ENCODE results near the gene FCRLB. TPM values are rescaled to one million over a fixed set of nuclear protein-coding genes. Genes with fewer than 3 reads are reported as not detected.
"Not testable (repeated sequence)": the region's sequence is repeated elsewhere in the genome, so short reads cannot be mapped to it uniquely, and the experiment has no call there.

FCRLB gene
- polyA plus RNA-seq, 3 donors: 0.36 to 0.44 (median 0.39) TPM

GRCh38 chr1:161688946-161689345, 32.4 kb upstream of the FCRLB start:
- Histone ChIP-seq H3K4me2 (replicated peaks; ENCODE audit: extremely low read depth, low read length, poor library complexity, severe bottlenecking) (no peak overlapping the region), H3K27ac (ENCODE audit: low read depth in 1 of 2, low read length in 2 of 2) (no peak overlapping the region), H3K9me3 (replicated peaks in 1 of 2; ENCODE audit: control insufficient read depth in 1 of 2, insufficient read depth in 1 of 2, low read length in 2 of 2) (no peaks in the 10 kb centered on the region), H4K20me1 (ENCODE audit: insufficient read depth, low read length) (no peaks in the 10 kb centered on the region), H3K4me3 (replicated peaks in 1 of 3; ENCODE audit: low read depth in 2 of 3, low read length in 3 of 3) (no peak overlapping the region), H3K27me3 (ENCODE audit: control insufficient read depth in 2 of 2, insufficient read depth in 2 of 2, low read length in 2 of 2) (peaks cover 25 to 75% of the 10 kb centered on the region in 2 donors), H3K9ac (ENCODE audit: insufficient read depth, low read length, poor library complexity, severe bottlenecking) (no peak overlapping the region), H3K4me1 (ENCODE audit: control insufficient read depth in 1 of 2, insufficient read depth in 2 of 2, low read length in 2 of 2) (no peaks in the 10 kb centered on the region), H3K79me2 (ENCODE audit: insufficient read depth, low read length) (no peaks in the 10 kb centered on the region), H2AFZ (ENCODE audit: insufficient read depth, low read depth, low read length, poor library complexity, severe bottlenecking) (no peak overlapping the region), H3K36me3 (replicated peaks in 1 of 2; ENCODE audit: control insufficient read depth in 1 of 2, insufficient read depth in 2 of 2, low read length in 2 of 2) (no peaks in the 10 kb centered on the region)
- DNase-seq: no peak
- no peaks in the 10 kb centered on the region for H3K4me1 Mint-ChIP-seq
- intact Hi-C loops (cut with micrococcal nuclease): no loop called here
- no peak overlapping the region for H3K27ac Mint-ChIP-seq
- H3K9me3 Mint-ChIP-seq: peaks cover 0 to 4% (median 2%) of the 10 kb centered on the region in 7 donors
- H3K4me3 Mint-ChIP-seq: peak overlapping the region in 1 of 2 donors; percentile 65
- no peaks in the 10 kb centered on the region for H3K36me3 Mint-ChIP-seq
- TF ChIP-seq, protein P1, sequence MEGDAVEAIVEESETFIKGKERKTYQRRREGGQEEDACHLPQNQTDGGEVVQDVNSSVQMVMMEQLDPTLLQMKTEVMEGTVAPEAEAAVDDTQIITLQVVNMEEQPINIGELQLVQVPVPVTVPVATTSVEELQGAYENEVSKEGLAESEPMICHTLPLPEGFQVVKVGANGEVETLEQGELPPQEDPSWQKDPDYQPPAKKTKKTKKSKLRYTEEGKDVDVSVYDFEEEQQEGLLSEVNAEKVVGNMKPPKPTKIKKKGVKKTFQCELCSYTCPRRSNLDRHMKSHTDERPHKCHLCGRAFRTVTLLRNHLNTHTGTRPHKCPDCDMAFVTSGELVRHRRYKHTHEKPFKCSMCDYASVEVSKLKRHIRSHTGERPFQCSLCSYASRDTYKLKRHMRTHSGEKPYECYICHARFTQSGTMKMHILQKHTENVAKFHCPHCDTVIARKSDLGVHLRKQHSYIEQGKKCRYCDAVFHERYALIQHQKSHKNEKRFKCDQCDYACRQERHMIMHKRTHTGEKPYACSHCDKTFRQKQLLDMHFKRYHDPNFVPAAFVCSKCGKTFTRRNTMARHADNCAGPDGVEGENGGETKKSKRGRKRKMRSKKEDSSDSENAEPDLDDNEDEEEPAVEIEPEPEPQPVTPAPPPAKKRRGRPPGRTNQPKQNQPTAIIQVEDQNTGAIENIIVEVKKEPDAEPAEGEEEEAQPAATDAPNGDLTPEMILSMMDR (IDR thresholded peaks at IDR 0.05): no peak
- H3K27me3 Mint-ChIP-seq (ENCODE audit: low read depth in 3 of 3): peaks cover 37 to 83% (median 63%) of the 10 kb centered on the region in 3 donors
- no CpG with 5 or more reads among the region's 3 CpGs for WGBS (ENCODE audit: insufficient coverage)

- H3K4me1 Mint-ChIP-seq: no peaks in the 10 kb centered on the region
Measured at GRCh38 chr1:161691846-161692245, 29.5 kb upstream of the FCRLB start.

GRCh38 chr1:161693020-161693712, 28.2 kb upstream of the FCRLB start:
- H3K36me3 ChIP-seq (replicated peaks in 1 of 2; ENCODE audit: control insufficient read depth in 1 of 2, insufficient read depth in 2 of 2, low read length in 2 of 2); intact Hi-C loops (cut with micrococcal nuclease); H4K20me1 ChIP-seq (ENCODE audit: insufficient read depth, low read length); H3K4me1 ChIP-seq (ENCODE audit: control insufficient read depth in 1 of 2, insufficient read depth in 2 of 2, low read length in 2 of 2); H3K4me2 ChIP-seq (replicated peaks; ENCODE audit: extremely low read depth, low read length, poor library complexity, severe bottlenecking); H3K9ac ChIP-seq (ENCODE audit: insufficient read depth, low read length, poor library complexity, severe bottlenecking); H3K27ac Mint-ChIP-seq; DNase-seq; H2AFZ ChIP-seq (ENCODE audit: insufficient read depth, low read depth, low read length, poor library complexity, severe bottlenecking); H3K36me3 Mint-ChIP-seq; H3K27ac ChIP-seq (ENCODE audit: low read depth in 1 of 2, low read length in 2 of 2); H3K4me1 Mint-ChIP-seq; H3K4me3 ChIP-seq (replicated peaks in 1 of 3; ENCODE audit: low read depth in 2 of 3, low read length in 3 of 3); H3K79me2 ChIP-seq (ENCODE audit: insufficient read depth, low read length); H3K9me3 ChIP-seq (replicated peaks in 1 of 2; ENCODE audit: control insufficient read depth in 1 of 2, insufficient read depth in 1 of 2, low read length in 2 of 2): not testable (repeated sequence)
- Mint-ChIP-seq H3K9me3 (peaks cover 3 to 29% (median 18%) of the 10 kb centered on the region in 7 donors), H3K27me3 (ENCODE audit: low read depth in 3 of 3) (peaks cover 50 to 90% (median 80%) of the 10 kb centered on the region in 3 donors), H3K4me3 (peak overlapping the region in 1 of 2 donors; percentile 60)
- peaks cover 30 to 67% of the 10 kb centered on the region in 2 donors for H3K27me3 ChIP-seq (ENCODE audit: control insufficient read depth in 2 of 2, insufficient read depth in 2 of 2, low read length in 2 of 2)
- WGBS (ENCODE audit: insufficient coverage): 90% methylated on average over 12 of the region's 14 CpGs

More at GRCh38 chr1:161691846-161692245, 29.5 kb upstream of the FCRLB start:
- no peak for DNase-seq
- Histone ChIP-seq H3K9me3 (replicated peaks in 1 of 2; ENCODE audit: control insufficient read depth in 1 of 2, insufficient read depth in 1 of 2, low read length in 2 of 2) (no peaks in the 10 kb centered on the region), H3K36me3 (replicated peaks in 1 of 2; ENCODE audit: control insufficient read depth in 1 of 2, insufficient read depth in 2 of 2, low read length in 2 of 2) (no peaks in the 10 kb centered on the region), H3K4me3 (replicated peaks in 1 of 3; ENCODE audit: low read depth in 2 of 3, low read length in 3 of 3) (no peak overlapping the region), H3K79me2 (ENCODE audit: insufficient read depth, low read length) (no peaks in the 10 kb centered on the region), H3K4me1 (ENCODE audit: control insufficient read depth in 1 of 2, insufficient read depth in 2 of 2, low read length in 2 of 2) (no peaks in the 10 kb centered on the region), H2AFZ (ENCODE audit: insufficient read depth, low read depth, low read length, poor library complexity, severe bottlenecking) (no peak overlapping the region), H3K9ac (ENCODE audit: insufficient read depth, low read length, poor library complexity, severe bottlenecking) (no peak overlapping the region), H4K20me1 (ENCODE audit: insufficient read depth, low read length) (no peaks in the 10 kb centered on the region), H3K27ac (ENCODE audit: low read depth in 1 of 2, low read length in 2 of 2) (no peak overlapping the region), H3K27me3 (ENCODE audit: control insufficient read depth in 2 of 2, insufficient read depth in 2 of 2, low read length in 2 of 2) (peaks cover 28 to 73% of the 10 kb centered on the region in 2 donors), H3K4me2 (replicated peaks; ENCODE audit: extremely low read depth, low read length, poor library complexity, severe bottlenecking) (no peak overlapping the region)
- Mint-ChIP-seq H3K9me3 (peaks cover 3 to 19% (median 18%) of the 10 kb centered on the region in 7 donors), H3K27ac (no peak overlapping the region), H3K27me3 (ENCODE audit: low read depth in 3 of 3) (peaks cover 46 to 88% (median 71%) of the 10 kb centered on the region in 3 donors), H3K4me3 (peak overlapping the region; percentile 24 to 67), H3K36me3 (peaks cover 0 to 5% of the 10 kb centered on the region in 2 donors)
- intact Hi-C loops (cut with micrococcal nuclease): no loop called here
- 90% methylated on average over 1 of the region's 3 CpGs for WGBS (ENCODE audit: insufficient coverage)
- TF ChIP-seq, protein P1 (IDR thresholded peaks at IDR 0.05): no peak

Data from CD14-positive monocyte (primary cell).